B cell (primary cell): ENCODE results near the gene BRSK2. TPM values are rescaled to one million over a fixed set of nuclear protein-coding genes. Genes with fewer than 3 reads are reported as not detected.

Experiments used
- ATAC-seq: fragments of 200-7000 bp; cut with Tn5 transposase; one replicate; pipeline ENCODE4 v1.10.0; 2021; ENCODE audit warnings: low read depth, mild to moderate bottlenecking, moderate number of reproducible peaks, moderate library complexity
- CTCF ChIA-PET: fragments of 350-600 bp; sonication (Branson Sonifier 250); formaldehyde crosslinking; loops from one replicate; lab custom pipeline; 2021; ENCODE audit warnings: antibody characterized with exemption, inconsistent platforms; lab: Charles Lee
- POLR2A ChIA-PET: fragments of 350-600 bp; sonication (Branson Sonifier 250); formaldehyde crosslinking; loops from one replicate; lab custom pipeline; 2021; ENCODE audit warnings: antibody characterized with exemption; lab: Charles Lee
- DNase-seq: peaks from one replicate; pipeline ENCODE4 v3.0.0; 2013
- H2AFZ ChIP-seq: 2 replicates; pipeline ENCODE4 v1.6.1; 2012; ENCODE audit warnings: mild to moderate bottlenecking, low read depth, low read length; ENCODE audit not compliant: insufficient read depth, poor library complexity, severe bottlenecking
- H3K27ac ChIP-seq, 2 donors: 1 replicate in 1 of 2; 2 replicates in 1 of 2; pipeline ENCODE4 v1.5.1; 2012 to 2013; ENCODE audit warnings: low read length in 2 of 2, mild to moderate bottlenecking in 2 of 2, moderate library complexity in 1 of 2
- H3K27me3 ChIP-seq, 4 experiments: fragments of 200-600 bp in 1 of 4; sonication (generic) in 1 of 4; replicated peaks in 1 of 4; 1 replicate in 2 of 4; 2 replicates in 2 of 4; pipeline versions ENCODE4 v1.6.1 to v1.7.0; 2013 to 2016; ENCODE audit warnings: low read length in 3 of 4, mild to moderate bottlenecking in 2 of 4, mixed read lengths in 1 of 4, moderate library complexity in 1 of 4; ENCODE audit not compliant: insufficient read depth in 4 of 4, control insufficient read depth in 3 of 4; ENCODE audit errors: control extremely low read depth in 1 of 4
- H3K36me3 ChIP-seq, 2 experiments: replicated peaks in 1 of 2; 1 replicate in 1 of 2; 2 replicates in 1 of 2; pipeline versions ENCODE4 v1.6.1 to v1.7.1; 2013; ENCODE audit warnings: low read length in 1 of 2; ENCODE audit not compliant: insufficient read depth in 2 of 2, control insufficient read depth in 1 of 2; ENCODE audit errors: control extremely low read depth in 1 of 2, extremely low read depth in 1 of 2
- H3K4me1 ChIP-seq, 2 donors: fragments of 200-600 bp in 1 of 2; sonication (generic) in 1 of 2; 1 replicate in 1 of 2; 2 replicates in 1 of 2; pipeline versions ENCODE4 v1.5.1 to v1.6.1; 2013 to 2017; ENCODE audit warnings: low read length in 2 of 2; ENCODE audit not compliant: control insufficient read depth in 2 of 2, insufficient read depth in 2 of 2
- H3K4me2 ChIP-seq: replicated peaks from 2 replicates; pipeline ENCODE3; 2012; ENCODE audit warnings: mild to moderate bottlenecking, low read depth, low read length; ENCODE audit not compliant: poor library complexity, severe bottlenecking
- H3K4me3 ChIP-seq, 5 experiments: fragments of 200-600 bp in 1 of 5; sonication (generic) in 1 of 5; 1 replicate in 3 of 5; 2 replicates in 2 of 5; pipeline versions ENCODE4 v1.5.1 to v1.7.0; 2011 to 2016; ENCODE audit warnings: low read length in 4 of 5, mild to moderate bottlenecking in 4 of 5, low read depth in 2 of 5, control low read depth in 1 of 5, moderate library complexity in 1 of 5; ENCODE audit not compliant: insufficient read depth in 1 of 5; ENCODE audit errors: control extremely low read depth in 1 of 5, extremely low read depth in 1 of 5
- H3K79me2 ChIP-seq: fragments of 200-600 bp; sonication (generic); one replicate; pipeline ENCODE4 v1.6.0; 2016; ENCODE audit warnings: low read length; ENCODE audit not compliant: control insufficient read depth, insufficient read depth
- H3K9ac ChIP-seq: fragments of 200-600 bp; sonication (generic); 2 replicates; pipeline ENCODE4 v1.6.1; 2017; ENCODE audit warnings: mild to moderate bottlenecking, low read length, moderate library complexity
- H3K9me3 ChIP-seq, 3 donors: one replicate each; pipeline versions ENCODE4 v1.6.1 to v1.7.1; 2013; ENCODE audit warnings: low read length in 2 of 3; ENCODE audit not compliant: control insufficient read depth in 2 of 3, insufficient read depth in 1 of 3; ENCODE audit errors: control extremely low read depth in 1 of 3
- H4K20me1 ChIP-seq: 2 replicates; pipeline ENCODE4 v1.6.0; 2012; ENCODE audit warnings: mild to moderate bottlenecking, low read length; ENCODE audit not compliant: insufficient read depth, control insufficient read depth, poor library complexity, severe bottlenecking
- H3K27ac Mint-ChIP-seq: one replicate; pipeline ENCODE4 v1.8.0; 2021; ENCODE audit warnings: mixed read lengths
- H3K27me3 Mint-ChIP-seq: one replicate; pipeline ENCODE4 v1.8.0; 2021; ENCODE audit warnings: mixed read lengths
- H3K4me1 Mint-ChIP-seq: one replicate; pipeline ENCODE4 v1.8.0; 2021; ENCODE audit warnings: mixed read lengths
- H3K4me3 Mint-ChIP-seq: one replicate; pipeline ENCODE4 v1.8.0; 2021; ENCODE audit warnings: mixed read lengths
- H3K9me3 Mint-ChIP-seq: one replicate; pipeline ENCODE4 v1.8.0; 2022; ENCODE audit warnings: mixed read lengths; ENCODE audit not compliant: insufficient read depth
- EZH2 ChIP-seq: IDR thresholded peaks from 2 replicates; pipeline ENCODE4 v1.6.1; 2012; ENCODE audit warnings: borderline replicate concordance, low read depth, mild to moderate bottlenecking, moderate library complexity, low read length; ENCODE audit not compliant: insufficient read depth, poor library complexity, severe bottlenecking
- WGBS: methylation state at CpG from one replicate; pipeline ENCODE4 v1.1.5; 2013; ENCODE audit warnings: missing lambda C conversion rate; ENCODE audit not compliant: insufficient coverage; 5-methylcytosine and 5-hydroxymethylcytosine counted together
- intact Hi-C: fragments of 100-400 bp; cut with micrococcal nuclease; formaldehyde crosslinking; loops from one replicate; pipeline ENCODE4 v1.10.0; 2022
- polyA plus RNA-seq: library from polyadenylated mRNA; depleted of rRNA; stranded (reverse); fragments of >200 nt; gene quantifications from 2 replicates; pipeline ENCODE4 v1.2.3, GENCODE V29; 2012
- total RNA-seq, 2 donors: library from RNA; stranded (reverse); fragments of 120-200 nt in 1 of 2; gene quantifications; 1 replicate in 1 of 2; 2 replicates in 1 of 2; pipeline versions ENCODE4 v1.2.3 to v1.2.4, GENCODE V29; 2013 to 2022
- TF ChIP-seq, protein P1 (sequence below): fragments of 200-600 bp; IDR thresholded peaks from one replicate; pipeline ENCODE4 v1.8.0; 2022; ENCODE audit warnings: antibody characterized with exemption, mild to moderate bottlenecking

The BRSK2 gene
- total and polyA plus RNA-seq, 2 donors (not counting 1 experiment from before 2014, with no cell fraction given) = 0.51 to 0.79 TPM

DNA sequence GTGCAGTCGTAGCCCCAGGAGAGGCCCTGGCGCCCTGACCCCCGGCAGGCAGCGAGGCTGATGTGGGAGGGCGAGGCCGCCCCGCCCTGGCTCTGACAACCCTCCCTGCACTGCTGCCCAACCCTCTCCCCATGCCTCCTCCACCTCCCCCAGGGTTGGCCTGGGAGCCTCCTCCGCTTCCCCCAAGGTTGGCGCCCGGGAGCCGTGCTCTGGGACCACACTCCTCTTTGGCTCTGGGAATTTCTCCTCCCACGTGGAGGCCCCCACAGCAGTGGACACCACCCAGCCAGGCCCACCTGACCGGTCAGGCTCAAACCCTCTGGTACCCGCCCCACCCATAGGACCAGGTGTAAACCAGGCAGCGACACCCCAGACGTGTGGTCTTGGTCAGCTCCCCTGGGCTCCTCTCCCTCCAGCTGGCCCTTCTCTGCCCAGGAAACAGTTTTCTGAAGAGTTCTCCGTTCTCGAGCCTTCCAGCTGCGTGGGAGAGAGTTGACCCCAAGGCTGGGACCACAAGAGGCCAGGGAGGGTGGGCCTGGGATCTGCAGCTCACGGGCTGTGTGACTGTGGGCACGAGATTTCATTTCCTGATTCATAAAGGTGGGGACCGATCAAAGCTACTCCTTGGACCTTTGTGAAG lies 39.5 kb upstream of the BRSK2 start:
- TF ChIP-seq, protein P1, sequence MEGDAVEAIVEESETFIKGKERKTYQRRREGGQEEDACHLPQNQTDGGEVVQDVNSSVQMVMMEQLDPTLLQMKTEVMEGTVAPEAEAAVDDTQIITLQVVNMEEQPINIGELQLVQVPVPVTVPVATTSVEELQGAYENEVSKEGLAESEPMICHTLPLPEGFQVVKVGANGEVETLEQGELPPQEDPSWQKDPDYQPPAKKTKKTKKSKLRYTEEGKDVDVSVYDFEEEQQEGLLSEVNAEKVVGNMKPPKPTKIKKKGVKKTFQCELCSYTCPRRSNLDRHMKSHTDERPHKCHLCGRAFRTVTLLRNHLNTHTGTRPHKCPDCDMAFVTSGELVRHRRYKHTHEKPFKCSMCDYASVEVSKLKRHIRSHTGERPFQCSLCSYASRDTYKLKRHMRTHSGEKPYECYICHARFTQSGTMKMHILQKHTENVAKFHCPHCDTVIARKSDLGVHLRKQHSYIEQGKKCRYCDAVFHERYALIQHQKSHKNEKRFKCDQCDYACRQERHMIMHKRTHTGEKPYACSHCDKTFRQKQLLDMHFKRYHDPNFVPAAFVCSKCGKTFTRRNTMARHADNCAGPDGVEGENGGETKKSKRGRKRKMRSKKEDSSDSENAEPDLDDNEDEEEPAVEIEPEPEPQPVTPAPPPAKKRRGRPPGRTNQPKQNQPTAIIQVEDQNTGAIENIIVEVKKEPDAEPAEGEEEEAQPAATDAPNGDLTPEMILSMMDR = no peak
- TF ChIP-seq EZH2 = no peak
- H3K4me3 Mint-ChIP-seq = no peak overlapping the region
- no peaks in the 10 kb centered on the region for H3K4me1 Mint-ChIP-seq
- H3K4me1 ChIP-seq = no peaks in the 10 kb centered on the region
- CTCF ChIA-PET = no interaction called here
- 83% methylated on average over 20 of the region's 22 CpGs for WGBS
- no peaks in the 10 kb centered on the region for H3K36me3 ChIP-seq
- H3K27ac Mint-ChIP-seq = no peak overlapping the region
- POLR2A ChIA-PET = no interaction called here
- no peak overlapping the region for H3K4me2 ChIP-seq
- ATAC-seq = no peak
- H3K9me3 Mint-ChIP-seq = no peaks in the 10 kb centered on the region
- no peaks in the 10 kb centered on the region for H4K20me1 ChIP-seq
- no peak overlapping the region for H3K4me3 ChIP-seq
- H3K27me3 ChIP-seq = peaks cover 0 to 2% (median 0%) of the 10 kb centered on the region in 4 experiments
- intact Hi-C loops = no loop called here
- no peaks in the 10 kb centered on the region for H3K9me3 ChIP-seq
- DNase-seq = no peak
- no peak overlapping the region for H3K27ac ChIP-seq
- H3K79me2 ChIP-seq = no peaks in the 10 kb centered on the region
- peaks cover 4% of the 10 kb centered on the region for H3K27me3 Mint-ChIP-seq
- H3K9ac ChIP-seq = no peak overlapping the region
- no peak overlapping the region for H2AFZ ChIP-seq

DNA sequence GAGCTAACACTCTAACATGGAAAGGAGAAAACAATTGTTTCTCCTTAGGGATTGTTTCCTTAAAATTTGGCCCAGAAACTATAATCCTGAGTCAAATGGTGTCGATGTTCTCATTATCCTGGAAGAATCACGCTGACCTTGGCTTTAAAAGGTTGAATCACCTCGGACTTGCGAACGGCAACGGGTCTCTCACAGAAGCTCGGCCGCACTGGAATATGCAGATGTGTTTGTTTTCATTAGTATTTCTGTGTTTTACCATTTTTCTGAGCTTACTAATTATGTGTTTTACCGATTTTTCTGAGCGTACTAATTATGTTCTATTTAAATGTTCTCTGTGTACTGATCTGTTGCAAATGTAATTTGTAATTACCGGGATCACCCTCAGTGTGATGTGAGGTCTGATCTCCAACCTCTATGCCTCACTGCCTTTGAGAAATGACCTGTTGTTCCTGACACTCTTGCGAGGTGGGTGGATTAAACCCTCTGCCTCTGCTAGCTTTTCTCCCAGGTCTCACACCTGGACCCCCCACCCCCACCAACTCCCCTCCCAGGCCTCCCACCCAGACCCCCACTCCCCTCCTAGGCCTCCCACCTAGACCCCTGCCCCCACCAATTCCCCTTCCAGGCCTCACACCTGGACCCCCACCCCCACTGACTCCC lies 38.3 kb upstream of the BRSK2 start:
- no peak overlapping the region for H3K4me2 ChIP-seq
- intact Hi-C loops = no loop called here
- no peak overlapping the region for H2AFZ ChIP-seq
- no peaks in the 10 kb centered on the region for H3K4me1 Mint-ChIP-seq
- no peaks in the 10 kb centered on the region for H3K36me3 ChIP-seq
- TF ChIP-seq EZH2 = no peak
- TF ChIP-seq, protein P1 = no peak
- no peak for ATAC-seq
- no peak overlapping the region for H3K4me3 ChIP-seq
- H3K27me3 ChIP-seq = peaks cover 0 to 2% (median 0%) of the 10 kb centered on the region in 4 experiments
- no peak for DNase-seq
- no peak overlapping the region for H3K27ac Mint-ChIP-seq
- H3K9me3 ChIP-seq = no peaks in the 10 kb centered on the region
- ChIA-PET POLR2A (no interaction called here), CTCF (interaction anchor here (0.6 kb wide), 1 partner anchor 953 kb away, joined by 3 read pairs; no protein-coding TSS in a partner anchor)
- no peaks in the 10 kb centered on the region for H3K79me2 ChIP-seq
- WGBS = 84% methylated on average over 4 of the region's 12 CpGs
- H3K9me3 Mint-ChIP-seq = no peaks in the 10 kb centered on the region
- no peak overlapping the region for H3K9ac ChIP-seq
- H4K20me1 ChIP-seq = no peaks in the 10 kb centered on the region
- H3K4me3 Mint-ChIP-seq = no peak overlapping the region
- H3K27me3 Mint-ChIP-seq = peaks cover 4% of the 10 kb centered on the region
- H3K27ac ChIP-seq = no peak overlapping the region
- no peaks in the 10 kb centered on the region for H3K4me1 ChIP-seq
